ENCODE results near the gene MUC5AC. TPM values are rescaled to one million over a fixed set of nuclear protein-coding genes. Genes with fewer than 3 reads are reported as not detected.

Gene MUC5AC
- total and polyA plus RNA-seq, 2 experiments from 2014 or later: not detected

- Histone ChIP-seq H3K36me3 (ENCODE audit: low read depth) (no peaks in the 10 kb centered on the region), H3K9ac (no peak overlapping the region), H3F3A (ENCODE audit: insufficient read depth) (no peaks in the 10 kb centered on the region), H3K79me2 (ENCODE audit: insufficient read depth) (no peaks in the 10 kb centered on the region), H3K9me3 (ENCODE audit: low read depth) (no peaks in the 10 kb centered on the region), H3K27me3 (replicated peaks; ENCODE audit: insufficient read depth) (no peaks in the 10 kb centered on the region), H4K20me1 (ENCODE audit: insufficient read depth) (no peaks in the 10 kb centered on the region), H3K27ac (no peak overlapping the region), H3K9me2 (ENCODE audit: insufficient read depth) (no peaks in the 10 kb centered on the region), H3K4me1 (ENCODE audit: insufficient read depth) (no peaks in the 10 kb centered on the region), H2AFZ (no peak overlapping the region), H3K4me3 (no peak overlapping the region), H3K4me2 (ENCODE audit: unreplicated experiment) (no peak overlapping the region)
- in situ Hi-C loops (cut with MboI): loop anchor here (5.0 kb wide), 1 partner anchor 49 kb away; no protein-coding TSS in a partner anchor
- 61 to 68% methylated on average over 35 to 41 of the region's 41 CpGs for WGBS, 2 experiments (ENCODE audit: low coverage in 1 of 2, low lambda C conversion rate in 2 of 2, missing lambda C conversion rate in 2 of 2)
- no peak for DNase-seq
- TF ChIP-seq EZH2 (IDR thresholded peaks at IDR 0.05; ENCODE audit: insufficient read depth, poor library complexity, severe bottlenecking) (no peak), EZH2phosphoT487 (IDR thresholded peaks at IDR 0.05; ENCODE audit: insufficient read depth, low read depth) (no peak)
These were observed 38.1 kb downstream of the MUC5AC start for GRCh38 chr11:1195682-1196515.

DNA sequence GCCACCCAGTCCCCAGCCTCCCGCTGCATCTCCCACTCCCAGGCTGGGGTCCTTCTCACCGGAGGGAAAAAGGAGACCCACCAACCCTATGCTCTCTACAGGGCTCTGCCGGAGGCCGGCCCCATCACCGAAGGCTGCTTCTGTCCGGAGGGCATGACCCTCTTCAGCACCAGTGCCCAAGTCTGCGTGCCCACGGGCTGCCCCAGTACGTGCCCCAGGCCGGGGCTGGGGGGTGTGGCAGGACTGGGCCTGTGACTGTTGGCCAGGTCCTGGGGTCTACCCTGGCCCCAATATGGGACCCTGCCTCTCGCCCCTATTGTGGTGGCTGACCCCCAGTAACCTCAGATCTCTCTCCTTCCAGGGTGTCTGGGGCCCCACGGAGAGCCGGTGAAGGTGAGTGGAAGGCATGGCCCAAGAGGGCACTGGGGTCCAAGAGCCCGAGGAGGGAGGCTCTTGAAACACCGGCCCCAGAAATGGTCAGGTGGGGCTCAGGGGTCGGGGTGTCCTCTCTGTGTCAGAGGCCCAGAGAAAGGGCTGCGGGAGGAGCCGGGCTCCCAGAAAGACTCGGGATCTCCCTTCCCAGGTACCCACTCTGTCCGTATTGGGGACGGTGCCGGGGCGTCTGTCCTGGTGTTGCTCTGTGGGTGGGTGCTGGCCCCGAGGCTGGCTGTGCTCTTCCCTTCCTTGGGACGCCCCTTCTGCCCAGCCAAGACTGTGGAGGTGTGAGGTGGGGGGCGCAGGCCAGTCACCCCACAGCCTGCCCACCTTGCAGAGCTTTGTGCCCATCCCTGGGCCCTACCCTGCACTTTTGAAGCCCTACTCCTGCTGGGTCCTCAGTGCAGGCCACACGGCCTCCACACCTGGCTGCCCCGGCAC, 39.0 kb downstream of the MUC5AC start:
- H3K4me3 ChIP-seq: no peak overlapping the region
- H3K9me2 ChIP-seq (ENCODE audit: insufficient read depth): no peaks in the 10 kb centered on the region
- H3F3A ChIP-seq (ENCODE audit: insufficient read depth): peaks cover 6% of the 10 kb centered on the region; the same call in 1 of the 2 replicates
- H3K27ac ChIP-seq: no peak overlapping the region
- 55 to 58% methylated on average over 27 to 28 of the region's 28 CpGs for WGBS, 2 experiments (ENCODE audit: low coverage in 1 of 2, low lambda C conversion rate in 2 of 2, missing lambda C conversion rate in 2 of 2)
- no peaks in the 10 kb centered on the region for H3K27me3 ChIP-seq (replicated peaks; ENCODE audit: insufficient read depth)
- H2AFZ ChIP-seq: no peak overlapping the region
- no peaks in the 10 kb centered on the region for H3K36me3 ChIP-seq (ENCODE audit: low read depth)
- in situ Hi-C loops (cut with MboI): loop anchor here (5.0 kb wide), 1 partner anchor 49 kb away; no protein-coding TSS in a partner anchor
- no peaks in the 10 kb centered on the region for H3K79me2 ChIP-seq (ENCODE audit: insufficient read depth)
- H3K4me1 ChIP-seq (ENCODE audit: insufficient read depth): no peaks in the 10 kb centered on the region
- TF ChIP-seq EZH2 (IDR thresholded peaks at IDR 0.05; ENCODE audit: insufficient read depth, poor library complexity, severe bottlenecking) (no peak), EZH2phosphoT487 (IDR thresholded peaks at IDR 0.05; ENCODE audit: insufficient read depth, low read depth) (no peak)
- DNase-seq: no peak
- H3K4me2 ChIP-seq (ENCODE audit: unreplicated experiment): no peak overlapping the region
- H4K20me1 ChIP-seq (ENCODE audit: insufficient read depth): no peaks in the 10 kb centered on the region
- H3K9me3 ChIP-seq (ENCODE audit: low read depth): no peaks in the 10 kb centered on the region
- H3K9ac ChIP-seq: no peak overlapping the region

DNA sequence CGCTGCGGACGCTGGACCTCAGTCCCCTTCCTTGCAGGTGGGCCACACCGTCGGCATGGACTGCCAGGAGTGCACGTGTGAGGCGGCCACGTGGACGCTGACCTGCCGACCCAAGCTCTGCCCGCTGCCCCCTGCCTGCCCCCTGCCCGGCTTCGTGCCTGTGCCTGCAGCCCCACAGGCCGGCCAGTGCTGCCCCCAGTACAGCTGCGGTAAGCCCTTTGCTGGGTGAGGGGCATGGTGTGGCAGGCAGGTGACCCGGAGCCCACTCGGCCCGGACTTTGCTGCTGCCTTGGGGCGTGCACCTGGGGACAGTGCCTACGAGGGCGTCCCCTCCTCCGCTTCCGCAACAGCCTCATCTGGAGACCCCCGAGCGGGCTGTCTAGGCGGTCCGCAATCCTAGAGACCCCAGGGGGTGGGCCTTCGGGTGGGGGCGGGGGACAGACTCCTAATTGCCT, 39.7 kb downstream of the MUC5AC start:
- TF ChIP-seq EZH2 (IDR thresholded peaks at IDR 0.05; ENCODE audit: insufficient read depth, poor library complexity, severe bottlenecking) (no peak), EZH2phosphoT487 (IDR thresholded peaks at IDR 0.05; ENCODE audit: insufficient read depth, low read depth) (no peak)
- H2AFZ ChIP-seq: no peak overlapping the region

GRCh38 chr11:1197886-1198560, 40.3 kb downstream of the MUC5AC start:
- H3K79me2 ChIP-seq (ENCODE audit: insufficient read depth): no peaks in the 10 kb centered on the region
- in situ Hi-C loops (cut with MboI): loop anchor here (5.0 kb wide), 1 partner anchor 51 kb away; no protein-coding TSS in a partner anchor
- no peak for DNase-seq
- H4K20me1 ChIP-seq (ENCODE audit: insufficient read depth): no peaks in the 10 kb centered on the region
- no peaks in the 10 kb centered on the region for H3K27me3 ChIP-seq (replicated peaks; ENCODE audit: insufficient read depth)
- no peaks in the 10 kb centered on the region for H3K36me3 ChIP-seq (ENCODE audit: low read depth)
- no peak overlapping the region for H3K4me2 ChIP-seq (ENCODE audit: unreplicated experiment)
- no peaks in the 10 kb centered on the region for H3K9me2 ChIP-seq (ENCODE audit: insufficient read depth)
- no peak overlapping the region for H3K4me3 ChIP-seq
- no peak overlapping the region for H3K27ac ChIP-seq
- no peak overlapping the region for H2AFZ ChIP-seq
- peaks cover 7% of the 10 kb centered on the region; the same call in 1 of the 2 replicates for H3F3A ChIP-seq (ENCODE audit: insufficient read depth)
- no peaks in the 10 kb centered on the region for H3K4me1 ChIP-seq (ENCODE audit: insufficient read depth)
- TF ChIP-seq EZH2phosphoT487 (IDR thresholded peaks at IDR 0.05; ENCODE audit: insufficient read depth, low read depth) (no peak), EZH2 (IDR thresholded peaks at IDR 0.05; ENCODE audit: insufficient read depth, poor library complexity, severe bottlenecking) (no peak)
- no peaks in the 10 kb centered on the region for H3K9me3 ChIP-seq (ENCODE audit: low read depth)
- WGBS, 2 experiments (ENCODE audit: low coverage in 1 of 2, low lambda C conversion rate in 2 of 2, missing lambda C conversion rate in 2 of 2): 53 to 68% methylated on average over 12 to 31 of the region's 33 CpGs
- H3K9ac ChIP-seq: no peak overlapping the region

More for the DNA sequence above, 39.7 kb downstream of the MUC5AC start:
- H3F3A ChIP-seq (ENCODE audit: insufficient read depth): peaks cover 7% of the 10 kb centered on the region; the same call in 1 of the 2 replicates
- H3K4me1 ChIP-seq (ENCODE audit: insufficient read depth): no peaks in the 10 kb centered on the region
- 67 to 83% methylated on average over 22 to 29 of the region's 29 CpGs for WGBS, 2 experiments (ENCODE audit: low coverage in 1 of 2, low lambda C conversion rate in 2 of 2, missing lambda C conversion rate in 2 of 2)
- no peaks in the 10 kb centered on the region for H4K20me1 ChIP-seq (ENCODE audit: insufficient read depth)
- no peak overlapping the region for H3K4me3 ChIP-seq
- no peaks in the 10 kb centered on the region for H3K36me3 ChIP-seq (ENCODE audit: low read depth)
- no peak overlapping the region for H3K27ac ChIP-seq
- H3K27me3 ChIP-seq (replicated peaks; ENCODE audit: insufficient read depth): no peaks in the 10 kb centered on the region
- in situ Hi-C loops (cut with MboI): loop anchor here (5.0 kb wide), 1 partner anchor 50 kb away; no protein-coding TSS in a partner anchor
- H3K9me3 ChIP-seq (ENCODE audit: low read depth): no peaks in the 10 kb centered on the region
- no peak overlapping the region for H3K4me2 ChIP-seq (ENCODE audit: unreplicated experiment)
- H3K9ac ChIP-seq: no peak overlapping the region
- no peaks in the 10 kb centered on the region for H3K9me2 ChIP-seq (ENCODE audit: insufficient read depth)
- DNase-seq: no peak
- H3K79me2 ChIP-seq (ENCODE audit: insufficient read depth): no peaks in the 10 kb centered on the region

All from GM23248 (cell line).